Placental epithelial cell (primary cell): Measurements from ENCODE around the gene ADRA2C. TPM values are rescaled to one million over a fixed set of nuclear protein-coding genes. Genes with fewer than 3 reads are reported as not detected.

ENCODE experiments used
- total RNA-seq: library from RNA; depleted of rRNA; stranded (reverse); fragments of >200 nt; gene quantifications from 2 replicates; pipeline ENCODE4 v1.2.3, GENCODE V29; 2012

The ADRA2C gene
- 0.22 and 0.39 TPM in 2 replicates for total RNA-seq

GRCh38 chr4:3766036-3766784 is at the start of gene ADRA2C:
ADRA2C (plus strand) TSS chr4:3766385; CDS start chr4:3766607, 222 bp downstream.

Other genes starting within 250 kb of the ADRA2C start
- gene LRPAP1, start 234.0 kb upstream of the ADRA2C start, total RNA-seq = 20.4 and 73.4 TPM in 2 replicates